Suppressor macrophage treated with lipopolysaccharide for 4 hours (primary cell): ENCODE results near the gene DNAJC1.
"Not testable (repeated sequence)": the region's sequence is repeated elsewhere in the genome, so short reads cannot be mapped to it uniquely, and the experiment has no call there.

Experiments
- DNase-seq: peaks from one replicate; pipeline ENCODE4 v3.0.0-alpha.2; 2020

DNAJC1 gene

GRCh38 chr10:21823617-21824016 lies 179.9 kb downstream of the DNAJC1 start:
- no peak for DNase-seq

- not testable (repeated sequence) for DNase-seq
Measured at GRCh38 chr10:21822273-21822672, 181.3 kb downstream of the DNAJC1 start.

GRCh38 chr10:21820952-21821351 lies 182.6 kb downstream of the DNAJC1 start:
- DNase-seq, result no peak

- DNase-seq, result not testable (repeated sequence)
Measured at GRCh38 chr10:21818416-21818815, 185.1 kb downstream of the DNAJC1 start.

- DNase-seq, result no peak
Measured at GRCh38 chr10:21814866-21815265, 188.7 kb downstream of the DNAJC1 start.

- DNase-seq, result peak; percentile 36
Measured at GRCh38 chr10:21813946-21814345, 189.6 kb downstream of the DNAJC1 start.

GRCh38 chr10:21811245-21811585 lies 192.3 kb downstream of the DNAJC1 start:
- DNase-seq, result no peak

- no peak for DNase-seq
Measured at GRCh38 chr10:21810582-21811244, 192.8 kb downstream of the DNAJC1 start.

- no peak for DNase-seq
Measured at GRCh38 chr10:21808550-21808949, 195.0 kb downstream of the DNAJC1 start.

GRCh38 chr10:21807180-21807579 lies 196.3 kb downstream of the DNAJC1 start:
- DNase-seq, result no peak

GRCh38 chr10:21803374-21803773 lies 200.2 kb downstream of the DNAJC1 start:
- DNase-seq, result no peak

- DNase-seq, result no peak
Measured at GRCh38 chr10:21801609-21802008, 201.9 kb downstream of the DNAJC1 start.

GRCh38 chr10:21797984-21798765 lies 205.4 kb downstream of the DNAJC1 start:
- no peak for DNase-seq

GRCh38 chr10:21797533-21797932 lies 206.0 kb downstream of the DNAJC1 start:
- no peak for DNase-seq

GRCh38 chr10:21791276-21791675 lies 212.3 kb downstream of the DNAJC1 start:
- no peak for DNase-seq

GRCh38 chr10:21776883-21777282 lies 226.6 kb downstream of the DNAJC1 start:
- no peak for DNase-seq

GRCh38 chr10:21771219-21771618 lies 232.3 kb downstream of the DNAJC1 start:
- DNase-seq, result no peak

- DNase-seq, result no peak
Measured at GRCh38 chr10:21769041-21769440, 234.5 kb downstream of the DNAJC1 start.

- no peak for DNase-seq
Measured at GRCh38 chr10:21764466-21765189, 238.9 kb downstream of the DNAJC1 start.

- DNase-seq, result no peak
Measured at GRCh38 chr10:21760332-21760731, 243.2 kb downstream of the DNAJC1 start.

GRCh38 chr10:21759232-21759631 lies 244.3 kb downstream of the DNAJC1 start:
- DNase-seq, result no peak

GRCh38 chr10:21758696-21759095 lies 244.8 kb downstream of the DNAJC1 start:
- DNase-seq, result no peak

GRCh38 chr10:21758239-21758638 lies 245.3 kb downstream of the DNAJC1 start:
- DNase-seq, result no peak
